SK-N-SH (cell line): ENCODE measurements around the gene STX2. TPM values are rescaled to one million over a fixed set of nuclear protein-coding genes. Genes with fewer than 3 reads are reported as not detected.

Experiments
- CTCF ChIA-PET: fragments of 300-600, 350-600 bp; formaldehyde crosslinking; extraction: SDS; loops from one replicate; lab custom pipeline; 2021; lab: Yijun Ruan, JAX
- POLR2A ChIA-PET: fragments of 350-600 bp; sonication (Branson Sonifier 250); formaldehyde crosslinking; extraction: SDS; loops from one replicate; lab custom pipeline; 2020; ENCODE audit warnings: antibody characterized with exemption, inconsistent platforms; lab: Yijun Ruan, JAX
- DNase-seq: peaks from one replicate; pipeline ENCODE4 v3.0.0; 2012
- H2AFZ ChIP-seq: fragments of 200-600 bp; sonication (generic); 2 replicates; pipeline ENCODE4 v1.8.1; 2016; ENCODE audit warnings: antibody characterized with exemption, mild to moderate bottlenecking, low read depth
- H3F3A ChIP-seq: fragments of 200-600 bp; sonication (generic); replicated peaks from 2 replicates; pipeline ENCODE3; 2016; ENCODE audit warnings: antibody characterized with exemption, mild to moderate bottlenecking; ENCODE audit not compliant: insufficient read depth
- H3K27ac ChIP-seq, 2 experiments: fragments of 200-500 bp in 1 of 2; fragments of 200-600 bp in 1 of 2; sonication (Bioruptor generic) in 1 of 2; sonication (generic), shearing (Covaris generic) in 1 of 2; 2 replicates each; pipeline versions ENCODE4 v1.5.1 to v1.6.1; 2014 to 2016; ENCODE audit warnings: low read depth in 2 of 2, inconsistent platforms in 1 of 2, low read length in 1 of 2, mild to moderate bottlenecking in 1 of 2, mixed read lengths in 1 of 2
- H3K27me3 ChIP-seq: fragments of 200-600 bp; sonication (generic), shearing (Covaris generic); 2 replicates; pipeline ENCODE4 v1.6.1; 2016; ENCODE audit warnings: mixed run types; ENCODE audit not compliant: insufficient read depth
- H3K36me3 ChIP-seq, 2 experiments: fragments of 200-500 bp in 1 of 2; fragments of 200-600 bp in 1 of 2; sonication (Bioruptor generic) in 1 of 2; sonication (generic) in 1 of 2; replicated peaks in 1 of 2; 2 replicates each; pipeline versions ENCODE3 to v1.5.1; 2014 to 2016; ENCODE audit warnings: low read length in 1 of 2, mild to moderate bottlenecking in 1 of 2; ENCODE audit not compliant: insufficient read depth in 2 of 2, control insufficient read depth in 1 of 2
- H3K4me1 ChIP-seq, 2 experiments: fragments of 200-500 bp in 1 of 2; fragments of 200-600 bp in 1 of 2; sonication (Bioruptor generic) in 1 of 2; sonication (generic), shearing (Covaris generic) in 1 of 2; 2 replicates each; pipeline versions ENCODE4 v1.5.1 to v1.6.1; 2014 to 2016; ENCODE audit warnings: low read depth in 1 of 2, low read length in 1 of 2, mixed run types in 1 of 2; ENCODE audit not compliant: insufficient read depth in 2 of 2, control insufficient read depth in 1 of 2
- H3K4me2 ChIP-seq: fragments of 200-600 bp; sonication (generic), shearing (Covaris generic); 2 replicates; pipeline ENCODE4 v1.6.1; 2017; ENCODE audit warnings: mixed run types
- H3K4me3 ChIP-seq, 2 experiments: fragments of 200-500 bp in 1 of 2; fragments of 200-600 bp in 1 of 2; sonication (Bioruptor generic) in 1 of 2; sonication (generic), shearing (Covaris generic) in 1 of 2; 2 replicates each; pipeline versions ENCODE4 v1.5.1 to v1.8.1; 2014 to 2016; ENCODE audit warnings: low read depth in 2 of 2, inconsistent platforms in 1 of 2, low read length in 1 of 2, mild to moderate bottlenecking in 1 of 2, mixed read lengths in 1 of 2, moderate library complexity in 1 of 2
- H3K79me2 ChIP-seq: fragments of 200-600 bp; sonication (generic); 2 replicates; pipeline ENCODE4 v1.8.1; 2017; ENCODE audit warnings: mild to moderate bottlenecking; ENCODE audit not compliant: insufficient read depth
- H3K9ac ChIP-seq: fragments of 200-600 bp; sonication (generic); 2 replicates; pipeline ENCODE4 v1.6.1; 2017; ENCODE audit warnings: mixed run types
- H3K9me2 ChIP-seq: fragments of 200-600 bp; sonication (generic); 2 replicates; pipeline ENCODE4 v1.6.1; 2017; ENCODE audit warnings: mixed run types
- H3K9me3 ChIP-seq: fragments of 200-600 bp; sonication (generic); 2 replicates; pipeline ENCODE4 v1.6.1; 2017; ENCODE audit warnings: mixed run types, mild to moderate bottlenecking, moderate library complexity
- H4K20me1 ChIP-seq: fragments of 200-600 bp; sonication (generic); 2 replicates; pipeline ENCODE4 v1.6.1; 2017; ENCODE audit warnings: mild to moderate bottlenecking, mixed run types; ENCODE audit not compliant: insufficient read depth
- EP300 ChIP-seq, 2 experiments: IDR thresholded peaks; 2 replicates each; pipeline versions ENCODE4 v1.4.0 to v1.6.1; 2012; ENCODE audit warnings: borderline replicate concordance in 1 of 2, low read depth in 1 of 2, low read length in 1 of 2
- EZH2phosphoT487 ChIP-seq: fragments of 200-600 bp; sonication (generic); IDR thresholded peaks from 2 replicates; pipeline ENCODE4 v1.6.1; 2017; ENCODE audit warnings: low read depth, mixed run types, mild to moderate bottlenecking, antibody characterized with exemption, moderate library complexity, borderline replicate concordance
- MAX ChIP-seq: IDR thresholded peaks from 2 replicates; pipeline ENCODE4 v1.4.0; 2012; ENCODE audit warnings: low read depth
- NFIC ChIP-seq: IDR thresholded peaks from 2 replicates; pipeline ENCODE4 v1.4.0; 2012; ENCODE audit warnings: borderline replicate concordance
- NRF1 ChIP-seq: IDR thresholded peaks from 2 replicates; pipeline ENCODE4 v1.6.1; 2012; ENCODE audit warnings: low read depth, mild to moderate bottlenecking, low read length
- POLR2AphosphoS5 ChIP-seq: IDR thresholded peaks from 2 replicates; pipeline ENCODE4 v1.6.1; 2012; ENCODE audit warnings: low read depth, low read length
- RFX5 ChIP-seq: IDR thresholded peaks from 2 replicates; pipeline ENCODE4 v1.6.1; 2012; ENCODE audit warnings: mild to moderate bottlenecking, improper control_type of control experiment, low read length
- WGBS: methylation state at CpG from one replicate; pipeline ENCODE4 v1.1.6; 2017; ENCODE audit warnings: low lambda C conversion rate; 5-methylcytosine and 5-hydroxymethylcytosine counted together
- polyA plus RNA-seq, 3 experiments: library from polyadenylated mRNA; depleted of rRNA; stranded (reverse); fragments of >200 nt; gene quantifications; 2 replicates each; pipeline ENCODE4 v1.2.3, GENCODE V29; 2012
- TF ChIP-seq, protein P1 (sequence below): IDR thresholded peaks from 2 replicates; pipeline ENCODE4 v1.4.0; 2012; ENCODE audit warnings: low read depth, borderline replicate concordance

STX2 gene
- polyA plus RNA-seq, 1 of the 3 experiments (the other 2 are of a cell fraction) = 25.1 TPM

DNA sequence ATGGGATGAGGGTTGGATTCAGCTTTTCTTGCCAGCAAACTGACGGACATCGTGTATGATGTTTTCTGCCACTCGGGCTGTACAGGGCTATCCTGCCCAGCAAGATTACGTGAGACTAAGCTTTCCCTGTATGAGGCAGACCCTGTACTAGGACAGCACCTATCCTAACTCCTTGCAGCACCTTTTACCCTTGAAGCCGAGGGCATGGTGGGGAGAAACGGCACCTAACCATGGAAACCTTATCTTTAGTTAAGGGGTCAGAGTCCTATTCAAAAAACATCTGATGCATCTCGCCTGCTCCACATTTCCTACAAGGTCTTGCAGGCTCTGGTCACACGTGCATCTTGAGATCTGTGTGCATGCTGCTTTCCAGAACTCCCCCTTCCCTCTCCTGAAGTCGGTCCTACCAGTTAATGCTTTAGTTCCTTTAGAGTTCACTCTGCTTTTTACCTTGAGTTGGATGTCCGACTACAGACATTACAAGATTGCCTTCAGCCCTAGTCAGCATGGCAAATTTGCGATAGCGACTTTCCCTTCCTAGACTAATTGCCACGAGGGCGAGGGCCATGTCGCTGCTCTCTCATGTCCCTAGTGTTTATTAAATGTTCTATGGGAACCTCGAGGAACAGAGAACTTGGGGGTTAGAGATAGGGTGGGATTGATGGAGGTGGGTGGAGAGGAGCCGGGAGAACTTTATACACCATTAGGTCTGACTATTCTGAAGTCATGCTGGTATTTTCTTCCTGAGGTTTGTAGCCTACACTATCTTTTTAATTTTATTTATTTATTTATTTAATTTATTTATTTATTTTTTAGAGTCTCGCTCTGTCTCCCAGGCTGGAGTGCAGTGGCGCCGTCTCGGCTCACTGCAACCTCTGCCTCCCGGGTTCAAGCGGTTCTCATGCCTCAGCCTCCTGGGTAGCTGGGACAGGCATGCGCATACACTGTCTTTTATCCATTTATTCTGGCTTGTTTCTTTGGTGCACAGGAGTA is 39.4 kb upstream of the STX2 start:
- DNase-seq = no peak
- Histone ChIP-seq H3K27me3 (no peaks in the 10 kb centered on the region), H3K79me2 (peaks cover 31% of the 10 kb centered on the region), H3K27ac (no peak overlapping the region), H3K4me1 (peaks cover 5 to 8% of the 10 kb centered on the region in 2 experiments; a peak in 3 of 4 replicates), H4K20me1 (peaks cover 44% of the 10 kb centered on the region), H3K36me3 (peaks cover 39 to 44% of the 10 kb centered on the region in 2 experiments), H3F3A (peaks cover 50% of the 10 kb centered on the region), H2AFZ (no peak overlapping the region), H3K4me2 (no peak overlapping the region), H3K9ac (no peak overlapping the region), H3K4me3 (no peak overlapping the region), H3K9me2 (no peaks in the 10 kb centered on the region), H3K9me3 (no peaks in the 10 kb centered on the region)
- POLR2A ChIA-PET = no interaction called here
- CTCF ChIA-PET = interaction anchor here (1.2 kb wide), 1 partner anchor 53 kb away, joined by 5 read pairs; no protein-coding TSS in a partner anchor
- TF ChIP-seq NRF1 (no peak), POLR2AphosphoS5 (0 out of 2 replicates have a peak, but pooled peaks have one; percentile 13)
- WGBS = 86% methylated on average over 24 of the region's 24 CpGs

DNA sequence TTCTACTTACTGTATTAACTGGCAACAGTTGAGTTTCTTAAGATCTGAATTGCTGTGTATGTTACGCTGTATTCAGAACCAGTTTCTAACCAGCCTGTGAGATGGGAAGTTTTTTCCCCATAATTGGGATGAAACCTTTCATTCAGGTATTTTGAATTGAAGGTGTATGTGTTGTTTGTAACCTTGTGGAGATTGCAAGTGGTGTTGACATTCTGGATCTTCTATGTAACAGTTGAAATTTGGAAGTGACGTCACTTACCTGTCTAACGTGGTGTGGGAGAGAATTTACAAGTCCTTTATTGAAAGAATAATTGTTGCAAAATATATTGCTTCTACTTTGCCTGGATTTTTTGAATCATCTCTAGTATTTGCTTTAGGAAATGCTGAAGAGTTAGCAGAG is 38.3 kb upstream of the STX2 start:
- Histone ChIP-seq H4K20me1 (peaks cover 49% of the 10 kb centered on the region), H3K79me2 (peaks cover 43% of the 10 kb centered on the region), H3K27ac (no peak overlapping the region), H2AFZ (no peak overlapping the region), H3K4me1 (peaks cover 5 to 11% of the 10 kb centered on the region in 2 experiments; a peak in 3 of 4 replicates), H3K9me3 (no peaks in the 10 kb centered on the region), H3K9ac (no peak overlapping the region), H3K4me3 (no peak overlapping the region), H3K27me3 (no peaks in the 10 kb centered on the region), H3F3A (peaks cover 54% of the 10 kb centered on the region), H3K36me3 (peaks cover 48 to 52% of the 10 kb centered on the region in 2 experiments), H3K9me2 (no peaks in the 10 kb centered on the region), H3K4me2 (no peak overlapping the region)
- CTCF ChIA-PET = interaction anchor here (1.2 kb wide), 1 partner anchor 51 kb away, joined by 5 read pairs; no protein-coding TSS in a partner anchor
- TF ChIP-seq EP300 (IDR thresholded peaks at IDR 0.05; ENCODE audit: borderline replicate concordance in 1 of 2, low read depth in 1 of 2, low read length in 1 of 2) = no peak
- no peak for TF ChIP-seq RFX5
- no peak for TF ChIP-seq MAX
- no peak for TF ChIP-seq EZH2phosphoT487
- TF ChIP-seq, protein P1, sequence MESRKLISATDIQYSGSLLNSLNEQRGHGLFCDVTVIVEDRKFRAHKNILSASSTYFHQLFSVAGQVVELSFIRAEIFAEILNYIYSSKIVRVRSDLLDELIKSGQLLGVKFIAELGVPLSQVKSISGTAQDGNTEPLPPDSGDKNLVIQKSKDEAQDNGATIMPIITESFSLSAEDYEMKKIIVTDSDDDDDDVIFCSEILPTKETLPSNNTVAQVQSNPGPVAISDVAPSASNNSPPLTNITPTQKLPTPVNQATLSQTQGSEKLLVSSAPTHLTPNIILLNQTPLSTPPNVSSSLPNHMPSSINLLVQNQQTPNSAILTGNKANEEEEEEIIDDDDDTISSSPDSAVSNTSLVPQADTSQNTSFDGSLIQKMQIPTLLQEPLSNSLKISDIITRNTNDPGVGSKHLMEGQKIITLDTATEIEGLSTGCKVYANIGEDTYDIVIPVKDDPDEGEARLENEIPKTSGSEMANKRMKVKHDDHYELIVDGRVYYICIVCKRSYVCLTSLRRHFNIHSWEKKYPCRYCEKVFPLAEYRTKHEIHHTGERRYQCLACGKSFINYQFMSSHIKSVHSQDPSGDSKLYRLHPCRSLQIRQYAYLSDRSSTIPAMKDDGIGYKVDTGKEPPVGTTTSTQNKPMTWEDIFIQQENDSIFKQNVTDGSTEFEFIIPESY = no peak
- no peak for TF ChIP-seq NFIC
- 96% methylated on average over 3 of the region's 3 CpGs for WGBS
- DNase-seq = no peak
- POLR2A ChIA-PET = no interaction called here
